ENCODE data around the gene FBXW9. TPM values are rescaled to one million over a fixed set of nuclear protein-coding genes. Genes with fewer than 3 reads are reported as not detected.
"Not testable (repeated sequence)": the region's sequence is repeated elsewhere in the genome, so short reads cannot be mapped to it uniquely, and the experiment has no call there.

The FBXW9 gene
- total RNA-seq, 4 donors from 2014 or later = 9.6 to 13.4 (median 11.9) TPM

- no peaks in the 10 kb centered on the region for H3K4me1 ChIP-seq
These were observed 8.7 kb upstream of the FBXW9 start for GRCh38 chr19:12705169-12705568.

GRCh38 chr19:12703046-12703445, 6.6 kb upstream of the FBXW9 start:
- no peaks in the 10 kb centered on the region for H3K27me3 ChIP-seq
- WGBS, 2 donors = 58% methylated on average over 4 to 5 of the region's 9 CpGs
- no peaks in the 10 kb centered on the region for H3K4me1 ChIP-seq
- no peak overlapping the region for H3K27ac ChIP-seq
- no peak for TF ChIP-seq CTCF (IDR thresholded peaks at IDR 0.05)
- no peak for TF ChIP-seq POLR2A (IDR thresholded peaks at IDR 0.05)
- peaks cover 42 to 100% (median 66%) of the 10 kb centered on the region in 3 donors for H3K36me3 ChIP-seq
- no peak overlapping the region for H3K4me3 ChIP-seq
- no peaks in the 10 kb centered on the region for H3K9me3 ChIP-seq
- no peak for DNase-seq
- intact Hi-C loops (cut with DNase I) = no loop called here

More at GRCh38 chr19:12705169-12705568, 8.7 kb upstream of the FBXW9 start:
- no peak overlapping the region for H3K4me3 ChIP-seq
- peaks cover 55 to 100% (median 83%) of the 10 kb centered on the region in 3 donors for H3K36me3 ChIP-seq
- H3K9me3 ChIP-seq = no peaks in the 10 kb centered on the region
- TF ChIP-seq POLR2A (IDR thresholded peaks at IDR 0.05) (no peak), CTCF (IDR thresholded peaks at IDR 0.05) (no peak)
- H3K27me3 ChIP-seq = no peaks in the 10 kb centered on the region
- WGBS, 2 donors = 96 to 100% methylated on average over 2 to 8 of the region's 13 CpGs
- DNase-seq = no peak
- intact Hi-C loops (cut with DNase I) = no loop called here
- no peak overlapping the region for H3K27ac ChIP-seq

- WGBS, 2 donors = 80 to 86% methylated on average over 10 to 14 of the region's 33 CpGs
- intact Hi-C loops (cut with DNase I) = no loop called here
- H3K36me3 ChIP-seq = peaks cover 42 to 91% (median 61%) of the 10 kb centered on the region in 3 donors
- no peaks in the 10 kb centered on the region for H3K27me3 ChIP-seq
- peaks cover 4 to 7% (median 5%) of the 10 kb centered on the region in 3 donors for H3K4me1 ChIP-seq
- DNase-seq = no peak
- H3K4me3 ChIP-seq = no peak overlapping the region
- H3K9me3 ChIP-seq = no peaks in the 10 kb centered on the region
- TF ChIP-seq CTCF (IDR thresholded peaks at IDR 0.05) (no peak), POLR2A (IDR thresholded peaks at IDR 0.05) (no peak)
- H3K27ac ChIP-seq = no peak overlapping the region
These were observed 5.3 kb upstream of the FBXW9 start for GRCh38 chr19:12701596-12702282.

- intact Hi-C loops (cut with DNase I) = no loop called here
- Histone ChIP-seq H3K27ac (no peak overlapping the region), H3K9me3 (no peaks in the 10 kb centered on the region), H3K4me1 (peaks cover 16 to 24% (median 17%) of the 10 kb centered on the region in 3 donors), H3K27me3 (no peaks in the 10 kb centered on the region), H3K4me3 (no peak overlapping the region), H3K36me3 (peaks cover 17 to 55% (median 31%) of the 10 kb centered on the region in 3 donors)
- no peak for DNase-seq
- WGBS, 2 donors = 69 to 78% methylated on average over 6 of the region's 6 CpGs
- TF ChIP-seq CTCF (IDR thresholded peaks at IDR 0.05) (no peak), POLR2A (IDR thresholded peaks at IDR 0.05) (no peak)
These were observed 1.7 kb upstream of the FBXW9 start for GRCh38 chr19:12698138-12698537.

GRCh38 chr19:12697425-12697824, 994 bp upstream of the FBXW9 start:
- H3K27me3 ChIP-seq; H3K9me3 ChIP-seq; intact Hi-C loops (cut with DNase I); H3K4me3 ChIP-seq; DNase-seq: not testable (repeated sequence)
- Histone ChIP-seq H3K4me1 (peaks cover 16 to 24% (median 17%) of the 10 kb centered on the region in 3 donors), H3K36me3 (peaks cover 15 to 55% (median 24%) of the 10 kb centered on the region in 3 donors), H3K27ac (peak overlapping the region in 1 of 4 donors; percentile 95)
- 91 to 97% methylated on average over 14 to 15 of the region's 22 CpGs for WGBS, 2 donors
